ENCODE results near the gene REEP2. TPM values are rescaled to one million over a fixed set of nuclear protein-coding genes. Genes with fewer than 3 reads are reported as not detected.

REEP2 gene
- total and polyA plus RNA-seq, 11 donors, result 1.6 to 11.2 (median 5.4) TPM

GRCh38 chr5:138440159-138441073 lies 1.6 kb downstream of the REEP2 start:
- H3K4me1 ChIP-seq, result peaks cover 0 to 28% (median 17%) of the 10 kb centered on the region in 12 donors
- ATAC-seq, result peak in 2 of 4 donors; percentile 6 to 28
- no peak for DNase-seq
- H3K36me3 ChIP-seq, result peaks cover 0 to 19% (median 13%) of the 10 kb centered on the region in 9 donors
- peak overlapping the region in 3 of 12 donors; percentile 49 to 70 (median 54) for H3K4me3 ChIP-seq
- WGBS, 4 donors, result 69 to 82% (median 78%) methylated on average over 17 of the region's 17 CpGs
- H3K27me3 ChIP-seq, result no peaks in the 10 kb centered on the region
- no peak for TF ChIP-seq CTCF (IDR thresholded peaks at IDR 0.05)
- no peak for TF ChIP-seq POLR2A (IDR thresholded peaks at IDR 0.05)
- peak overlapping the region in 1 of 12 donors; percentile 71 for H3K27ac ChIP-seq
- H3K9me3 ChIP-seq, result no peaks in the 10 kb centered on the region
- intact Hi-C loops (cut with DNase I), result no loop called here

GRCh38 chr5:138441221-138441620 lies 2.4 kb downstream of the REEP2 start:
- ATAC-seq (no peak), DNase-seq (no peak)
- Histone ChIP-seq H3K4me1 (peaks cover 0 to 28% (median 17%) of the 10 kb centered on the region in 12 donors), H3K9me3 (no peaks in the 10 kb centered on the region), H3K36me3 (peaks cover 0 to 11% (median 5%) of the 10 kb centered on the region in 9 donors), H3K27me3 (no peaks in the 10 kb centered on the region), H3K27ac (no peak overlapping the region), H3K4me3 (no peak overlapping the region)
- WGBS, 4 donors, result 86 to 98% (median 96%) methylated on average over 7 to 9 of the region's 9 CpGs
- TF ChIP-seq CTCF (IDR thresholded peaks at IDR 0.05) (no peak), POLR2A (IDR thresholded peaks at IDR 0.05) (no peak)
- intact Hi-C loops (cut with DNase I), result no loop called here

GRCh38 chr5:138444078-138444773 lies 5.4 kb downstream of the REEP2 start:
- 89 to 93% (median 92%) methylated on average over 9 to 13 of the region's 13 CpGs for WGBS, 4 donors
- H3K36me3 ChIP-seq, result no peaks in the 10 kb centered on the region
- no peak overlapping the region for H3K27ac ChIP-seq
- no peaks in the 10 kb centered on the region for H3K9me3 ChIP-seq
- DNase-seq (no peak), ATAC-seq (no peak)
- H3K4me3 ChIP-seq, result no peak overlapping the region
- no peaks in the 10 kb centered on the region for H3K27me3 ChIP-seq
- intact Hi-C loops (cut with DNase I), result no loop called here
- TF ChIP-seq POLR2A (IDR thresholded peaks at IDR 0.05) (no peak), CTCF (IDR thresholded peaks at IDR 0.05) (no peak)
- H3K4me1 ChIP-seq, result peaks cover 0 to 11% (median 8%) of the 10 kb centered on the region in 12 donors

Measured in heart left ventricle (tissue), 16 donors.